ENCODE data around the gene ADRB1. TPM values are rescaled to one million over a fixed set of nuclear protein-coding genes. Genes with fewer than 3 reads are reported as not detected.

ADRB1 gene
- total and polyA plus RNA-seq, 2 of the 4 experiments (the other 2 are of a cell fraction): not detected

- DNase-seq (no peak), ATAC-seq (ENCODE audit: low read depth) (no peak)
- H2BK5ac ChIP-seq (ENCODE audit: low read depth, low read length, poor library complexity, severe bottlenecking): no peak overlapping the region
- no peak overlapping the region for H3K4me3 ChIP-seq (ENCODE audit: insufficient read depth, low read depth, low read length)
- TF ChIP-seq USF2 (IDR thresholded peaks at IDR 0.05; ENCODE audit: low read depth, low read length) (no peak), POLR2A (IDR thresholded peaks at IDR 0.05; ENCODE audit: low read depth, low read length) (no peak), RCOR1 (IDR thresholded peaks at IDR 0.05; ENCODE audit: insufficient replicate concordance, low read length) (no peak), CEBPB (IDR thresholded peaks at IDR 0.05; ENCODE audit: low read depth, low read length) (no peak), MAZ (IDR thresholded peaks at IDR 0.05; ENCODE audit: borderline replicate concordance, low read depth, low read length) (no peak), CHD1 (IDR thresholded peaks at IDR 0.05; ENCODE audit: low read depth, low read length) (no peak), RAD21 (IDR thresholded peaks at IDR 0.05; ENCODE audit: low read length) (no peak)
- no peak overlapping the region for H2BK15ac ChIP-seq (ENCODE audit: low read depth, low read length)
- no peak overlapping the region for H4K8ac ChIP-seq (ENCODE audit: low read depth in 2 of 2, low read length in 2 of 2)
- H2AK9ac ChIP-seq (replicated peaks; ENCODE audit: low read depth, low read length, poor library complexity): no peak overlapping the region
- WGBS, 2 experiments (ENCODE audit: extremely low coverage in 2 of 2, insufficient read length in 1 of 2): no CpG with 5 or more reads among the region's 3 CpGs
- dilution Hi-C loops (cut with HindIII; ENCODE audit: low sequenced_read_pairs, unreplicated experiment): no loop called here
- H3K36me3 ChIP-seq (ENCODE audit: control insufficient read depth, insufficient read depth, low read length): no peaks in the 10 kb centered on the region
- in situ Hi-C loops (cut with MboI; ENCODE audit: low sequenced_read_pairs): no loop called here
- no peak overlapping the region for H3K9ac ChIP-seq (ENCODE audit: low read depth, low read length)
- H3K18ac ChIP-seq (ENCODE audit: low read depth, low read length): no peak overlapping the region
- no peak overlapping the region for H3K23ac ChIP-seq (ENCODE audit: low read depth, low read length)
- H4K5ac ChIP-seq (ENCODE audit: low read depth, low read length): no peak overlapping the region
- H4K91ac ChIP-seq (ENCODE audit: insufficient read depth, low read depth, low read length): no peak overlapping the region
- no peak overlapping the region for H3K4me2 ChIP-seq (ENCODE audit: low read depth, low read length)
- no peak overlapping the region for H3K4ac ChIP-seq (ENCODE audit: low read depth, low read length)
- no peak overlapping the region for H3K56ac ChIP-seq (ENCODE audit: extremely low read depth, insufficient read depth, low read length)
- H3K9me1 ChIP-seq (ENCODE audit: insufficient read depth, low read length): 0 out of 2 replicates have a peak, but pooled peaks cover 2% of the 10 kb centered on the region
- no peak overlapping the region for H2AK5ac ChIP-seq (ENCODE audit: low read depth, low read length)
- BruUV-seq (replicated peaks): no TSS peak
- H3K4me1 ChIP-seq (ENCODE audit: control insufficient read depth, insufficient read depth, low read length): no peaks in the 10 kb centered on the region
- H3K27ac ChIP-seq (ENCODE audit: insufficient read depth, low read length): no peak overlapping the region
- H3K27me3 ChIP-seq (ENCODE audit: control insufficient read depth, insufficient read depth, low read length): peaks cover 10% of the 10 kb centered on the region
- H3K79me1 ChIP-seq (ENCODE audit: low read depth in 1 of 2, low read length in 2 of 2): no peaks in the 10 kb centered on the region
- intact Hi-C loops (cut with micrococcal nuclease): no loop called here
- no peak overlapping the region for H2AFZ ChIP-seq (replicated peaks; ENCODE audit: low read length, poor library complexity)
- H2BK120ac ChIP-seq (ENCODE audit: low read depth, low read length): no peak overlapping the region
- no peak overlapping the region for H3K14ac ChIP-seq (replicated peaks; ENCODE audit: low read depth, low read length)
- ChIA-PET CTCF (no interaction called here), POLR2A (ENCODE audit: unreplicated experiment) (no interaction called here)
- H3K9me3 ChIP-seq (ENCODE audit: control insufficient read depth, insufficient read depth, low read length): no peaks in the 10 kb centered on the region
- H4K20me1 ChIP-seq (ENCODE audit: insufficient read depth, low read length): no peaks in the 10 kb centered on the region
- no peak overlapping the region for H2BK20ac ChIP-seq (ENCODE audit: low read depth, low read length)
Measured at GRCh38 chr10:114021154-114021553, 22.5 kb upstream of the ADRB1 start.
